Smooth muscle cell (in vitro differentiated cells): ENCODE measurements around the gene MYO1C. TPM values are rescaled to one million over a fixed set of nuclear protein-coding genes. Genes with fewer than 3 reads are reported as not detected.

Source experiments
- DNase-seq: peaks from one replicate; lab custom pipeline; 2025; ENCODE audit not compliant: unreplicated experiment; lab: John Stamatoyannopoulos, UW
- H2AFZ ChIP-seq: fragments of 200-600 bp; sonication (generic); 2 replicates; pipeline ENCODE4 v1.6.0; 2016; ENCODE audit warnings: antibody characterized with exemption, low read depth, mild to moderate bottlenecking
- H3F3A ChIP-seq: fragments of 200-600 bp; sonication (generic); 2 replicates; pipeline ENCODE4 v1.6.0; 2017; ENCODE audit warnings: antibody characterized with exemption, low read depth
- H3K27ac ChIP-seq: fragments of 200-600 bp; sonication (generic); 2 replicates; pipeline ENCODE4 v1.5.1; 2016; ENCODE audit warnings: low read depth, mild to moderate bottlenecking
- H3K27me3 ChIP-seq: fragments of 200-600 bp; sonication (generic); 2 replicates; pipeline ENCODE4 v1.6.1; 2016; ENCODE audit warnings: low read depth, mild to moderate bottlenecking
- H3K36me3 ChIP-seq: fragments of 200-600 bp; sonication (generic); 2 replicates; pipeline ENCODE4 v1.5.1; 2016; ENCODE audit warnings: low read depth
- H3K4me1 ChIP-seq: fragments of 200-600 bp; sonication (generic); 2 replicates; pipeline ENCODE4 v1.5.1; 2016; ENCODE audit warnings: low read depth
- H3K4me2 ChIP-seq: fragments of 200-600 bp; sonication (generic); 2 replicates; pipeline ENCODE4 v1.6.0; 2016; ENCODE audit warnings: mild to moderate bottlenecking
- H3K4me3 ChIP-seq: fragments of 200-600 bp; sonication (generic); 2 replicates; pipeline ENCODE4 v1.5.1; 2016; ENCODE audit warnings: mild to moderate bottlenecking
- H3K79me2 ChIP-seq: fragments of 200-600 bp; sonication (generic); 2 replicates; pipeline ENCODE4 v1.6.0; 2016; ENCODE audit warnings: low read depth, mild to moderate bottlenecking
- H3K9ac ChIP-seq: fragments of 200-600 bp; sonication (generic); 2 replicates; pipeline ENCODE4 v1.6.0; 2016; ENCODE audit warnings: low read depth
- H3K9me3 ChIP-seq: fragments of 200-600 bp; sonication (generic); replicated peaks from 2 replicates; pipeline ENCODE4 v1.5.1; 2016; ENCODE audit warnings: low read depth
- H4K20me1 ChIP-seq: fragments of 200-600 bp; sonication (generic); 2 replicates; pipeline ENCODE4 v1.6.0; 2016; ENCODE audit warnings: low read depth
- WGBS: methylation state at CpG from one replicate; pipeline ENCODE4 v1.1.7; 2016; ENCODE audit warnings: low lambda C conversion rate; 5-methylcytosine and 5-hydroxymethylcytosine counted together
- polyA plus RNA-seq: library from polyadenylated mRNA; unstranded; fragments of >200 nt; fragmentation: Nextera tagmentation; extraction: Ambion mirVana; gene quantifications from 2 replicates; pipeline ENCODE4 v1.2.1, GENCODE V29; 2016
- total RNA-seq: library from RNA; depleted of rRNA; stranded (reverse); fragments of >200 nt; gene quantifications from 2 replicates; pipeline ENCODE4 v1.2.3, GENCODE V29; 2014
- TF ChIP-seq, protein P1 (sequence below): fragments of 200-600 bp; sonication (generic); IDR thresholded peaks from 2 replicates; pipeline ENCODE4 v1.5.1; 2017; ENCODE audit warnings: borderline replicate concordance, mild to moderate bottlenecking, antibody characterized with exemption; ENCODE audit not compliant: insufficient read depth, poor library complexity, severe bottlenecking

MYO1C gene
- total and polyA plus RNA-seq, 2 experiments from 2014 or later = 80.4 to 81.5 TPM

DNA sequence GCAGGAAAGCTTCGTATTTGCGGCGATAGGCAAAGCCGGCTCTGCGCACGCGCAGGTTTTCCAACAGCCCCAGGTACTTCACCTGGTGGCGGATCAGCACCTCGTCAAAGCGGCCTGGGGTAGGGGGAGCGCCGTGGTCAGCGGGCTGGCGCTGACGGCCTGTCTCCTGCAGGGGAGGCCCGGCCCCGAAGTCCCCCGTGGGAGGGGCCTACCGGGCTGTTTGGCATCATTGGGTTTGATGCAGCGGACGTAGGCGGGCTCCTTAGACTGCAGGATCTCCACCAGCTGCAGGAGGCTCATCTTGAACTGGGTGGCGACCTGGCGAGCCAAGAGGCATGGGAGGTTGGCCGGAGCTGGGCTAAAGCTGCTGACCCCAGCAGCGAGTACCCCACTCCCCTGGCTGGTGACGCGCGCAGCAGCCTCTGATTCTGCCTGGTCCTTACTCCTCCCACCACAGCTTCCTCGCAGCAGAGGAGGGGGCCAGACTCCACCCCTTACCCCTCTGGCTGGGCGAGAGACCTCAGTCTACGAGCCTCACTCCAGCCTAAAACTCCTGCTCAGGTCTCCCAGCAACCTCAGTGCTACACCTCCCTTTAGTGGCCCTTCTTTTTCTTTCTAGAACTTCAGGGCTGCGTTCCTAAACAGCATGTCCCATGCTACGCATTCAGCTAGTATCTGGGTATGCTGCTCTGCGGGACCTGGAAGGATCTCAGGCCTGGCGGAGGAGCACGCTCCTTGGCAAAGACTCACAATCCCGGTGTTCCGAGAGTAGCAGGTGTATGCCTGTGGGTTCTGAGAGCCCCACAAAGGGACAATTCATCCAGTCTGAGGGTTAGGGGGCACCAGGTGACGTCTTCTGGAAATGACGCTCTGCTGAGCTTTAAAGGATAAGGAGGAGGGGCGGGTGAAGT lies 20.3 kb downstream of the MYO1C start:
- Histone ChIP-seq H3K4me3 (no peak overlapping the region), H3F3A (no peaks in the 10 kb centered on the region), H3K9me3 (no peaks in the 10 kb centered on the region), H3K27me3 (no peaks in the 10 kb centered on the region), H3K4me2 (no peak overlapping the region), H3K4me1 (no peaks in the 10 kb centered on the region), H3K27ac (no peak overlapping the region), H3K36me3 (no peaks in the 10 kb centered on the region), H4K20me1 (peaks cover 26% of the 10 kb centered on the region), H3K79me2 (no peaks in the 10 kb centered on the region), H3K9ac (no peak overlapping the region), H2AFZ (no peak overlapping the region)
- WGBS = 95% methylated on average over 42 of the region's 42 CpGs
- TF ChIP-seq, protein P1, sequence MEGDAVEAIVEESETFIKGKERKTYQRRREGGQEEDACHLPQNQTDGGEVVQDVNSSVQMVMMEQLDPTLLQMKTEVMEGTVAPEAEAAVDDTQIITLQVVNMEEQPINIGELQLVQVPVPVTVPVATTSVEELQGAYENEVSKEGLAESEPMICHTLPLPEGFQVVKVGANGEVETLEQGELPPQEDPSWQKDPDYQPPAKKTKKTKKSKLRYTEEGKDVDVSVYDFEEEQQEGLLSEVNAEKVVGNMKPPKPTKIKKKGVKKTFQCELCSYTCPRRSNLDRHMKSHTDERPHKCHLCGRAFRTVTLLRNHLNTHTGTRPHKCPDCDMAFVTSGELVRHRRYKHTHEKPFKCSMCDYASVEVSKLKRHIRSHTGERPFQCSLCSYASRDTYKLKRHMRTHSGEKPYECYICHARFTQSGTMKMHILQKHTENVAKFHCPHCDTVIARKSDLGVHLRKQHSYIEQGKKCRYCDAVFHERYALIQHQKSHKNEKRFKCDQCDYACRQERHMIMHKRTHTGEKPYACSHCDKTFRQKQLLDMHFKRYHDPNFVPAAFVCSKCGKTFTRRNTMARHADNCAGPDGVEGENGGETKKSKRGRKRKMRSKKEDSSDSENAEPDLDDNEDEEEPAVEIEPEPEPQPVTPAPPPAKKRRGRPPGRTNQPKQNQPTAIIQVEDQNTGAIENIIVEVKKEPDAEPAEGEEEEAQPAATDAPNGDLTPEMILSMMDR = no peak
- no peak for DNase-seq

DNA sequence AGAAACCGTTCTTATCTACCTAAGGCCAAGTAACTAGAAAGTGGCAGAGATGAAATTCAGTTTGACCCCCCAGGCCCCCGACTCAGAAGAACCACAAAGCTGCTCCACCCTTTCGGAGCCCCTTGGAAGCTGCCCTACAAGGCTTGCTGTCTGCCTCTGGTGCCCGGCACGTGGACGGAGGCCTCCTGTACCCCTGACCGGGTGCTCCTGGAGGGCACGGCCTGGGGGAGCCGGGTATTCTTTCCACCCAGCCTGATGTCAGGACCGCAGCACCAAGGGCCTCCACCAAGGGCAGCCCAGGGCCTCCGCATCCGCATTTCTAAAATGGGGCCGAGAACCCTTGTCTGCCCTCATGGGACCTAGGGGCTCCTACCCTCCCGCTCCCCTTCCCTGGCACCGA lies 21.0 kb downstream of the MYO1C start:
- no peak overlapping the region for H3K27ac ChIP-seq
- no peak overlapping the region for H3K4me3 ChIP-seq
- H3F3A ChIP-seq = no peaks in the 10 kb centered on the region
- H3K79me2 ChIP-seq = no peaks in the 10 kb centered on the region
- H4K20me1 ChIP-seq = peaks cover 26% of the 10 kb centered on the region
- DNase-seq = no peak
- no peak overlapping the region for H3K4me2 ChIP-seq
- no peaks in the 10 kb centered on the region for H3K36me3 ChIP-seq
- H2AFZ ChIP-seq = no peak overlapping the region
- over 99% methylated on average over 15 of the region's 15 CpGs for WGBS
- H3K27me3 ChIP-seq = no peaks in the 10 kb centered on the region
- H3K4me1 ChIP-seq = no peaks in the 10 kb centered on the region
- no peak overlapping the region for H3K9ac ChIP-seq
- TF ChIP-seq, protein P1 = no peak
- no peaks in the 10 kb centered on the region for H3K9me3 ChIP-seq

DNA sequence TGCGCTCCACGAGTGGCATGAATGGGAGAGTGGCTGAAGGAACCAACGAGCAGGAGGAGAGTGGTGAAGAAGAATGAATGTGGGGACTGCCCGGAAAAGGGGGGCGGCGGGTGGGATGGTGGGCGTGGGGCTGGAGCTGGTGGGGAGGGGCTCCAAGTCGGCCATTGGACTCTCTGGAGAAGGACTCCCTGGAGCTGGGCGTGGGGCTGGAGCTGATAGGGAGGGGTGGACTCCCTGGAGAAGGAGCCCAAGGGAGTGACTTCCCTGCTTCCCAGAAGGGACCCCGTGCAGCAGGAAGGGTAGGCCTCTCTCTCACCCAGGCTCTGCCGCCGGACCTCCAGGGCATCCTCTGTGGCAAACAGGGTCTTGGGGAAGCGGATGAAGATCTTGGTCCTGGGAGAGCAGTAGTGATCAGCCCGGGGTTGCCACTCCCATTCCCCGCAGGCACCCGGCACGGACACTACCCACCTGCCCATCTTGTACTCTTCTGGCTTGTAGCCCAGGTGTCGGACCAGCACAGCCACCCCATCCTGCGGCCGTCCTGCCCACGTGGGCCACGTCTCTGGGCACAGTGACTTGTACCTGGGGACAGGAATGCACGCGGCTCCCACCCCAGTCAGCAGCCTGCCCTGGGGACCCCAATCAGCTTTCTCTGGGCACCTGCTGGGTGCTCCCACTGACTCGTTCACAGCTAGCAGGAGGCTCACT lies 21.6 kb downstream of the MYO1C start:
- H3K27ac ChIP-seq = no peak overlapping the region
- no peak overlapping the region for H3K4me3 ChIP-seq
- H3K9ac ChIP-seq = no peak overlapping the region
- H4K20me1 ChIP-seq = peaks cover 26% of the 10 kb centered on the region
- DNase-seq = no peak
- no peaks in the 10 kb centered on the region for H3K9me3 ChIP-seq
- over 99% methylated on average over 16 of the region's 25 CpGs for WGBS
- no peak overlapping the region for H2AFZ ChIP-seq
- no peaks in the 10 kb centered on the region for H3K36me3 ChIP-seq
- no peaks in the 10 kb centered on the region for H3K4me1 ChIP-seq
- no peaks in the 10 kb centered on the region for H3F3A ChIP-seq
- H3K79me2 ChIP-seq = no peaks in the 10 kb centered on the region
- no peak overlapping the region for H3K4me2 ChIP-seq
- TF ChIP-seq, protein P1 = no peak
- H3K27me3 ChIP-seq = no peaks in the 10 kb centered on the region
